NAMALWA (cell line): Measurements from ENCODE around the gene PPP4R4.
"Not testable (repeated sequence)": the region's sequence is repeated elsewhere in the genome, so short reads cannot be mapped to it uniquely, and the experiment has no call there.

Experiments
- DNase-seq: peaks from one replicate; pipeline ENCODE4 v3.0.0-alpha.2; 2015; ENCODE audit warnings: low spot score

Gene PPP4R4

DNA sequence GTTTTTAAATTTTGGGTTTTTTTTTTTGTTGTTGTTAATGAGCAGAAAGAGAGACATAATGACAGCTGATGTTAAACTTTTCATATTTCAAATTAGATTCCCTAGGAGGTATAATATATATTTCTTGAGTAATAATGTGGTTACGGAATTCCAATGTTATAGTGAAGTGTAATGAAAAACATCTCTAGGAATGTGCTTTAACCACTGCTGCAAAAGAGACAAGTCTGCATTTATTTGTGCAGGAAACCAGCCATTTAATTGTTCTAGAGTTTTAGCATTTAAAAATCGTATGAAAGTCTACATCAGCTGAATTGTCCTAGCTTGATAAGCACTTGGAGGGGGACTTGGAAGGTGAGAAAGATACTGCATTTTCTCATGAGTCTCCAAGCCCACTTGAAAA is 104.6 kb downstream of the PPP4R4 start:
- DNase-seq = no peak

- DNase-seq = no peak
Observed at GRCh38 chr14:94282991-94283723, 109.0 kb downstream of the PPP4R4 start.

DNA sequence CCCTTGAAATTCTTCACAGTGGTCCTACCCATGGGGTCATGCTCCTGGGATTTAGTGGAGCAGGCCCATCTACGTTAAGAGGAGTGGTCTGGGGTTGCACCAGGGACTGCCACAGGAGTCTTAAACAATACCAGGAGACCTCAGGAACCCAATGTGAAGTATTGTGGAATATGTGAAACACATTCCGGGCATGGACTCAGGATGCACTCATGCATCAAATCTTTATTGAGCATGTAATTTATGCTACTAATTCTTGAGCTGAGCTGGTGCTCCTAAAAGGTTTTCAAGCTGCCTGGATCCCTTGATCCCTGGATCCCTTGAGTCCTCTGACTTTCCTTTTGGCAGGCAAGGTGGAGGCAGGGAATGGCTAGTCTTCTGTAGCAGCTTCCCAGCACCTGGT is 110.1 kb downstream of the PPP4R4 start:
- no peak for DNase-seq

- no peak for DNase-seq
Observed at GRCh38 chr14:94285158-94285557, 111.0 kb downstream of the PPP4R4 start.

- DNase-seq = no peak
Observed at GRCh38 chr14:94288610-94289465, 114.7 kb downstream of the PPP4R4 start.

- DNase-seq = no peak
Observed at GRCh38 chr14:94290197-94290596, 116.1 kb downstream of the PPP4R4 start.

- no peak for DNase-seq
Observed at GRCh38 chr14:94291159-94291905, 117.2 kb downstream of the PPP4R4 start.

GRCh38 chr14:94291906-94292525 is 117.9 kb downstream of the PPP4R4 start:
- no peak for DNase-seq

DNA sequence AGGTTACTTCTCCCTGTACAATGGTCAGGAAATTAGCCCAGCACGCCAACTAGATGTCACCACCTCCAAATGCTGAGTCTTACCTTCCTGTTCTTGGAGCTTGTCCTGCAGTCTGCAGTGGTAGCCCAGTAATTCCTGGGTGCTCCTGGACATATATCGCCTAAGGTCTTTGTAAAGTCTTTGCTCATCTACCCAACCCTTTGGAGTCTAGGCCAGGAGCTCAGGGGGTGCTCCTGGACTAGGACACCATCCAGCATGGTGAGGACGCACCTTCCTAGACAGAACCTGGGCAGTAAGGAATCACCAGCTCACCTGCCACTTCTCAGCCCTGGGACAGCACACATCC is 118.4 kb downstream of the PPP4R4 start:
- DNase-seq = no peak

GRCh38 chr14:94292872-94293577 is 118.9 kb downstream of the PPP4R4 start, which contains the start of gene SERPINA10:
TSS of gene SERPINA10 (minus strand) at chr14:94293268. CDS start at chr14:94290593, 2,675 bp downstream.
- DNase-seq = no peak

GRCh38 chr14:94293578-94293924 is 119.4 kb downstream of the PPP4R4 start:
- DNase-seq = no peak

- DNase-seq = no peak
Observed at GRCh38 chr14:94295360-94296180, 121.4 kb downstream of the PPP4R4 start.

DNA sequence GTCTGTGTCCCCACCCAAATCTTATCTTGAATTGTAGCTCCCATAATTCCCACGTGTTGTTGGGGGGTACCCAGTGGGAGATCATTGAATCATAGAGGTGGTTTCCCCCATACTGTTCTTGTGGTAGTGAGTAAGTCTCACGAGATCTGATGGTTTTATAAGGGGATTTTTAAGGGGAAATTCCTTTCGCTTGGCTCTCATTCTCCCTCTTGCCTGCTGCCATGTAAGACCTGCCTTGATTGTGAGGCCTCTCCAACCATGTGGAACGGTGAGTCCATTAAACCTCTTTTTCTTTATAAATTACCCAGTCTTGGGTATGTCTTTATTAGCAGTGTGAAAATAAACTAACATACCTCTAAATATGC is 122.0 kb downstream of the PPP4R4 start:
- DNase-seq = not testable (repeated sequence)

GRCh38 chr14:94298130-94298529 is 124.0 kb downstream of the PPP4R4 start:
- DNase-seq = no peak

DNA sequence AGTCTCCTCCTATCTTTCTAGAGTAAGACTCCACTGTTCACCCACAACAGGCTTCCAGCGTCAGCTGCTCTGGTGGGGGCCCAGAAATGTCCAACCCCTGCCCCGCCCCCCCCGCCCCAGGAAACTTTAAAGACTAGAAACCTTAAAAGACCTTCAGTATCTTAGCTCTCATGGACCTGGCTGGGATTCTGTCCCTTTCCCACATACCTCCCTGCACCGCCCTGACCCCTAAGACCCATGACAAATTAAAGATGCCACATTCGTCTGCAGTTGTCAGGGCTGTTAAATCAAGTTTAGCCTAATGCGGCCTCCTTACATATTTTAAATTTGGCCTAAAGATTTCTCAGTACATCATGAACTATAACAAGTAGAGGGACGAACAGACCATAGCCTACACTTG is 129.0 kb downstream of the PPP4R4 start:
- DNase-seq = no peak

- no peak for DNase-seq
Observed at GRCh38 chr14:94304243-94304642, 130.1 kb downstream of the PPP4R4 start.

DNA sequence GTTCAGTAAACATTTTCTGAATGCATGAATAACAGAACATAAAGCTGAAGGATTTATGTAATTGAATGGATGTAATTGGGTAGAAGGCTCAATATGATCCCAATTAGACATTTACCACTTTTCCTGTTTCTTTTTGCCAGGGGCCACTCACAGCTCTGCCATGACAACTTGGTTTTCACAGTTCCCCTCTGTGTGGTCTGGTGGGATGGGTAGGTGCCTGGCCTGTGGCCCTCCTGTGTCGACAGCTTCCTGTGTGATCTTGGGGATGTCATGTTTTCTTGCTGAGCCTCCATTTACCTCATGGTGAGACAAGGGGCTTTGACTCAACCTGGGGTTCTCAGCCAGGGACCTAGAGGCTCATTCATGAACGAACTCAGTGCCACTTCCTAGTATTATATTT is 131.5 kb downstream of the PPP4R4 start:
- DNase-seq = no peak

DNA sequence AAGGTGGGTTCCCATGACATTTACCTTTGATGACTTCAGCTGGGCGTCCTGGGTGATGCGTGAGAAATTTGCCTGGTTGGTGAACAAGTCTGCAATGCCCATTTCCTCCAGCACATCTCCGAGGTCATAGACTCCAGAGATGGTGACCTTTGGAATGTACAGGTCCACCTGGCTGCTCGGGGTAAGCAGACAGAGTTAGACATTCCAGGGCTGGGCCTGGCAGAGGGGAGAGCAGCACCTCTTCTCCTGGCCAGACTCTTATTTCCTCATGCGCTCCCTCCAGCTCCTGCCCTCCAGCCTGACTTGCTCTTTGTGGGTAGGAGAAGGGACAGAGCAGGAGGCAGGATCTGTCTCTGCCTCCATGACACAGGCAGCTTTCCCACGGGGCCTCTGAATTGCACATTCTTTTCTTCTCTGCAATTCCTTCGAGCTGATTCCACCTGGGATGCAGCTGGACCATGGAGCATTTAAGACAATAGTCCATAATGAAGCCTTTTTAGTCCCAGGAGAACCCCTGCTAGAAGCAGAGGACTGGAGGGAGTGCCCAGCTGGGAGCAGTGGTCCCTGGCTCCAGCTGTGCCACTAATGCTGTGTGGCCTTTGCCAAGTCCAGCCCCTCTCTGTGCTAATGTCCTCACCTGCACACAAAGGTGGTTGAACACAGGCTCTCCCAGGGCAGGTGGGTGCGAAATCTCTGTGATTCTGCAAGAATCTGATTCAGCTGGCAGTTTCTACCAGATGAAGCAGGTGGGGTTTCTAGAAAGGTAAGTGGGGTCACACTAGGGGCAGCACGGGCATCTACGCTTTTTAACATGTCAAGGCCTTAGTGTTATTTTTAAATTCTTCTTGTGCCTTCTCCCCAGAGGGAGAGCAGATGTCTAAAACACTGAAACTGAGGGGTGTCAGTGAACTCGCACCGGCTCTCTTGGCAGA is 132.2 kb downstream of the PPP4R4 start:
- no peak for DNase-seq

DNA sequence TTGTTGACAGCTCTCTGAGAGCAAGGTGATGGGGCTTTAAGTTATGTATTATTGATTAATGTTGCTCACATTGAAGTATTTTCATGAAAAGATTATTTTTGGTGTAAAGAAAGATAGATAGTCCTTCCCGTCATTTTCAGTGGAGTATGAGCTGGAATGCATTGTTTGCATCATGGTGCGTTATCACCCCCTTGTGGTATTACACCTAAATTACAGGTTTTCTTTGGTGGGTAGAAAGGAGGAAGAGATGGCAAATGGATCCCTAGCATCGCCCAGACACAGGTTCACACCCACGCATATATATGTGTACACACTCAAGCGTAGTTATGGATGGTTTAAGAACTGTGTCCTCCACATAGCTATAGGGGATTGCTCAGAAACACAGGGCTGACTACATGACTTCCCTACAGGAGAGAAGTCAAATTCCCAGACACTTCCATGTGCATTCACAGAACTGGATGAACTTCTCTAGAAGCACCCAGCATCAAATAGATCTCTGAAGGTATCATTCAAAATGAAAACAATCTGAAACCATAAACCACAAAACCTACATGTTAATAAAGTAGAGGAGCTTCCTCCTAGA is 133.4 kb downstream of the PPP4R4 start:
- peak; percentile 60 for DNase-seq
